ENCODE results near the gene TMED6.
"Not testable (repeated sequence)": the region's sequence is repeated elsewhere in the genome, so short reads cannot be mapped to it uniquely, and the experiment has no call there.

TMED6 gene

GRCh38 chr16:69364088-69364487 is 12.5 kb upstream of the TMED6 start:
- no peak overlapping the region for H2AFZ ChIP-seq (ENCODE audit: low read depth, low read length)
- no peaks in the 10 kb centered on the region for H3K79me2 ChIP-seq (ENCODE audit: low read length)
- H3K27me3 ChIP-seq (ENCODE audit: low read depth, low read length) = no peaks in the 10 kb centered on the region
- H3K4me1 ChIP-seq (ENCODE audit: low read length) = no peaks in the 10 kb centered on the region
- TF ChIP-seq CTCF (IDR thresholded peaks at IDR 0.05; ENCODE audit: low read depth, low read length) (no peak), EZH2phosphoT487 (IDR thresholded peaks at IDR 0.05; ENCODE audit: low read depth) (no peak)
- H3K9ac ChIP-seq (ENCODE audit: low read length) = no peak overlapping the region
- peaks cover 51% of the 10 kb centered on the region for H3K36me3 ChIP-seq (replicated peaks; ENCODE audit: low read depth, low read length)
- no peaks in the 10 kb centered on the region for H3K9me3 ChIP-seq (ENCODE audit: insufficient read depth, low read length)
- H3K4me2 ChIP-seq (ENCODE audit: low read length) = no peak overlapping the region
- H3K27ac ChIP-seq (ENCODE audit: low read length) = no peak overlapping the region
- no peak overlapping the region for H3K4me3 ChIP-seq (ENCODE audit: low read length)
- H4K20me1 ChIP-seq (ENCODE audit: insufficient read depth, low read length) = no peaks in the 10 kb centered on the region

- H4K20me1 ChIP-seq (ENCODE audit: insufficient read depth, low read length) = no peaks in the 10 kb centered on the region
- no peaks in the 10 kb centered on the region for H3K79me2 ChIP-seq (ENCODE audit: low read length)
- no peak overlapping the region for H2AFZ ChIP-seq (ENCODE audit: low read depth, low read length)
- H3K4me3 ChIP-seq (ENCODE audit: low read length) = no peak overlapping the region
- H3K9ac ChIP-seq (ENCODE audit: low read length) = no peak overlapping the region
- no peaks in the 10 kb centered on the region for H3K27me3 ChIP-seq (ENCODE audit: low read depth, low read length)
- H3K36me3 ChIP-seq (replicated peaks; ENCODE audit: low read depth, low read length) = peaks cover 55% of the 10 kb centered on the region
- no peak for TF ChIP-seq CTCF (IDR thresholded peaks at IDR 0.05; ENCODE audit: low read depth, low read length)
- TF ChIP-seq EZH2phosphoT487 (IDR thresholded peaks at IDR 0.05; ENCODE audit: low read depth) = no peak
- H3K4me1 ChIP-seq (ENCODE audit: low read length) = no peaks in the 10 kb centered on the region
- H3K27ac ChIP-seq (ENCODE audit: low read length) = no peak overlapping the region
- no peak overlapping the region for H3K4me2 ChIP-seq (ENCODE audit: low read length)
- H3K9me3 ChIP-seq (ENCODE audit: insufficient read depth, low read length) = no peaks in the 10 kb centered on the region
These were observed 11.7 kb upstream of the TMED6 start for GRCh38 chr16:69363281-69363717.

GRCh38 chr16:69360070-69360469 is 8.5 kb upstream of the TMED6 start:
- not testable (repeated sequence) for H3K9ac ChIP-seq (ENCODE audit: low read length); H3K4me2 ChIP-seq (ENCODE audit: low read length); H4K20me1 ChIP-seq (ENCODE audit: insufficient read depth, low read length); H3K27me3 ChIP-seq (ENCODE audit: low read depth, low read length); H3K9me3 ChIP-seq (ENCODE audit: insufficient read depth, low read length); H3K27ac ChIP-seq (ENCODE audit: low read length); H2AFZ ChIP-seq (ENCODE audit: low read depth, low read length); H3K4me3 ChIP-seq (ENCODE audit: low read length); H3K79me2 ChIP-seq (ENCODE audit: low read length); H3K4me1 ChIP-seq (ENCODE audit: low read length)
- peaks cover 43% of the 10 kb centered on the region for H3K36me3 ChIP-seq (replicated peaks; ENCODE audit: low read depth, low read length)

- H3K4me3 ChIP-seq (ENCODE audit: low read length) = no peak overlapping the region
- H2AFZ ChIP-seq (ENCODE audit: low read depth, low read length) = no peak overlapping the region
- no peaks in the 10 kb centered on the region for H3K9me3 ChIP-seq (ENCODE audit: insufficient read depth, low read length)
- no peak overlapping the region for H3K9ac ChIP-seq (ENCODE audit: low read length)
- H4K20me1 ChIP-seq (ENCODE audit: insufficient read depth, low read length) = no peaks in the 10 kb centered on the region
- no peaks in the 10 kb centered on the region for H3K27me3 ChIP-seq (ENCODE audit: low read depth, low read length)
- peaks cover 6% of the 10 kb centered on the region for H3K4me1 ChIP-seq (ENCODE audit: low read length)
- no peak overlapping the region for H3K4me2 ChIP-seq (ENCODE audit: low read length)
- no peaks in the 10 kb centered on the region for H3K79me2 ChIP-seq (ENCODE audit: low read length)
- no peak overlapping the region for H3K27ac ChIP-seq (ENCODE audit: low read length)
- TF ChIP-seq CTCF (IDR thresholded peaks at IDR 0.05; ENCODE audit: low read depth, low read length) (no peak), EZH2phosphoT487 (IDR thresholded peaks at IDR 0.05; ENCODE audit: low read depth) (no peak)
- H3K36me3 ChIP-seq (replicated peaks; ENCODE audit: low read depth, low read length) = peaks cover 20% of the 10 kb centered on the region
These were observed 951 bp downstream of the TMED6 start for GRCh38 chr16:69350536-69351133.

Data from OCI-LY3 (cell line).